HG03378 (cell line): Measurements from ENCODE around the gene LARP4.
"Not testable (repeated sequence)": the region's sequence is repeated elsewhere in the genome, so short reads cannot be mapped to it uniquely, and the experiment has no call there.

Experiments
- ATAC-seq: cut with Tn5 transposase; IDR thresholded peaks from one replicate; pipeline ENCODE4 v1.9.1; 2021; ENCODE audit warnings: mild to moderate bottlenecking, moderate library complexity; ENCODE audit not compliant: unreplicated experiment

LARP4 gene

DNA sequence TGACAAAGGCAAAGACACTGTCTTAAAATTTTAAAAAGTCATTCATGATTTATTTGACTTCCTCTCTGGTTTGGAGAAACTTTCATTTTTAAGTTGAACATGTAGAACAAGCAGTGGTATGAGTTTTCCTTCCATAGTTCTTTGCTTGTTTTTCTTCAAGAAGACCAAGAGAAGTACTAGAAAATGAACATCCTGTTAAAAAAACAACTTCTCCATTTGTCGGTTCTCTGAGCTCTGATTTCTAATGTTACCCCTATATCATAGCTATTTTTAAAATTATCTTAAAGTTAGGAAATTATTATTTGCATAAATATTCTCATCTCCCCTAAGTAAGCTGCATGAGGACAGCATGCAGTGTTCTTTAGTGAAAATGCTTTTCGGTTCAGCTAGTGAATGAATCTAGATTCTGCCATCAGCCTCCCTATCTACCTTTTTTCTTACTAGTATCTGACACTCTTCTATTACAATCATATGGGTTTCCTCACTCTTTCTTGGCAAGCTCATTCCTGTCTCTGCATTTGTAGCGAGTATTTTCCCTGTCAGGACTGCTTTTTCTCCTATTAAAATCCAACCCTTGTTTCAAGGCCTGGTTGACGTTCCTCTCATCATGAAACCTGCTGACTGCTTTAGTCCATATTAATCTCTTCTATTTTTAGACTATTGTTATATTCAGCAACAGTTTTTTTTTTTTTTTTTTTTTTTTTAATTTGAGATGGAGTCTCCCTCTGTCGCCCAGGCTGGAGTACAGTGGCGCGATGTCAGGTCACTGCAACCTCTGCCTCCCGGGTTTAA lies 119.9 kb downstream of the LARP4 start:
- ATAC-seq = no peak

DNA sequence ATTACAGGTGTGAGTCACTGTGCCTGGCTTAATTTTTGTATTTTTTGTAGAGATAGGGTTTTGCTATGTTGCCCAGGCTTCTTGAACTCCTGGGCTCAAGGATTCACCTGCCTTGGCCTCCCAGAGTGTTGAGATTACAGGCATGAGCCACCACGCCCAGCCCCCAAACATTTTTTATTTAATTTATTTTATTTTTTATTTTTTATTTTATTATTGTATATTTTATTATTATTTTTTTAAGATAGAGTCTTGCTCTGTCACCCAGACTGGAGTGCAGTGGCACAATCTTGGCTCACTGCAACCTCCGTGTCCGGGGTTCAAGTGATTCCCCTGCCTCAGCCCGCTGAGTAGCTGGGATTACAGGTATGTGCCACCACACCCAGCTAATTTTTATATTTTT lies 121.1 kb downstream of the LARP4 start:
- not testable (repeated sequence) for ATAC-seq

DNA sequence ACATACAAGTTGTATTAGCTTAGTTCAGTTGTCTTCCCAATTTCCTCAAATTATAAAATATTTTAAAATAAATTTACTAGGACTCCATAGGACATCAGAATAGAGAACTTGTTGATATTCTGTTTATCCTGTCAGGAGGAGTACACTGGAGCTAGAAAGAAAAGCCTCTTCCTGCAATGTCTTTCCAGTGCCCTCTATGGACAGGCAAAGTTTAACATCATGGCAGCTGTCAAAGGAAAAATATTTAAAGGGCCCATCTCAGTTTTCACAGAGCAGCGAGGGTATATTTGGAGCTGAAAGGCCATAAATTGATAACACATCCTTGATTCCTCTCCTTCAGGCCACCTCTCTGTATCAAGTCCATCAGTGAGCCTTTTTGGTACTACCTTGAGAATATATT lies 123.1 kb downstream of the LARP4 start:
- no peak for ATAC-seq

DNA sequence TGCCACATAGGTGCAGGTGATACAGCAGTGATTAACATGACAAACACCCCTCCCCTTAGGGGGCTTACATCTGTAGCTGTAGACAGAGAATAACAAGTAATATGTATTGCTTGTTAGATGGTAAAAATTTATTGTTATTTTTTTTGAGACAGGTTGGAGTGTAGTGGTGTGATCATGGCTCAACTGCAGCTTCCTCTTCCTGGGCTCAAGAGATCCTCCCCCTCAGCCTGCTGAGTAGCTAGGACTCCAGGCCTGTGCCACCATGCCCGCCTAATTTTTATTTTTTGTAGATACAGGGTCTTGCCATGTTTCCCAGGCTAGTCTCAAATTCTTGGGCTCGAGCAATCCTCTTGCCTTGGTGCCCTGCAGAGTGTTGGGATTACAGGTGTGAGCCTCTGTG lies 123.9 kb downstream of the LARP4 start:
- no peak for ATAC-seq

DNA sequence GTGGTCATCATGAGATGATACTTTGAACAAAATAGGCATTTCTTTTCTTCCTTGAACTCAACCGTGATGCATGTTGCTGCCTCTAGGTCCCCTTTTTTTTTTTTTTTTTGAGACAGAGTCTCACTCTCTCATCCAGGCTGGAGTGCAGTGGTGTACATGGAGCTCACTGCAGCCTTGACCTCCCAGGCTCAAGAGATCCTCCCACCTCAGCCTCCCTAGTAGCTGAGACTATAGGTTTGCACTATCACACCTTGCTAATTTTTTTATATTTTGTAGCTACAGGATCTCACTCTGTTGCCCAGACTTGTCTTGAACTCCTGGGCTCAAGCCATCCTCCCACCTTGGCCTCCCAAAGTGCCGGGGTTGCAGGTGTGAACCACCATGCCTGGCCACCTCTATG lies 124.7 kb downstream of the LARP4 start:
- no peak for ATAC-seq

DNA sequence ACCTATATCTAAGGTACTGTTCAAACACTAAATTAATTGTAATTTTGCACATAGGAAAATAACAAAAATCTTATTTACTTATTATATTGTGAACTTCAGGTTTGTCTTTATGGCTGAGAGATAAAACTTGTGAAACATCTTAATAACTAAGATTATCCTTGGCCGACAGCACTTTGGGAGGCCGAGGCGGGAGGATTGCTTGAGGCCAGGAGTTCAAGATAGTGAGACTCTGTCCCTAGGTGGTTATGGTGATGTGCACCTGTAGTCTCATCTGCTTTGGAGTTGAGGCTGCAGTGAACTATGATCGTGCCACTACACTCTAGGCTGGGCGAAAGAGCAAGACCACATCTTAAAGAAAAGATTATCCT lies 126.7 kb downstream of the LARP4 start:
- ATAC-seq = no peak

DNA sequence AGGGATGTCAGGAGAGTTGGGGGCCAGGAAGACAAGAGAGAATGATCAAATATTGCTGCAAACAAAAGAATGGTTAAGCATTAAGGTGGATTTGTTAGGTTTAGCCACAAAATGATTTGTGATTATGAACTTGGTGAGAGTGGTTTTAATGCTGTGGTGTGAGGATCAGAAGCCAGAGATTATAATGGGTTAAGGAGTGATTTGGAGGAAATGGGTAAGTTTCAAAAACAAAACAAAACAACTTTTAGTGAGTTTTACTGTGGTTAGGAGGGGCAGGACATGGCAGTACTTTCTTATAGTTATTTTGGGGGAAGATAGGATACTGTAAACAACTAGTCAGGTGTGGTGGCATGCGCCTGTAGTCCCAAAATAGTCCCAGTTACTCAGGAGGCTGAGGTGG lies 128.1 kb downstream of the LARP4 start:
- no peak for ATAC-seq

DNA sequence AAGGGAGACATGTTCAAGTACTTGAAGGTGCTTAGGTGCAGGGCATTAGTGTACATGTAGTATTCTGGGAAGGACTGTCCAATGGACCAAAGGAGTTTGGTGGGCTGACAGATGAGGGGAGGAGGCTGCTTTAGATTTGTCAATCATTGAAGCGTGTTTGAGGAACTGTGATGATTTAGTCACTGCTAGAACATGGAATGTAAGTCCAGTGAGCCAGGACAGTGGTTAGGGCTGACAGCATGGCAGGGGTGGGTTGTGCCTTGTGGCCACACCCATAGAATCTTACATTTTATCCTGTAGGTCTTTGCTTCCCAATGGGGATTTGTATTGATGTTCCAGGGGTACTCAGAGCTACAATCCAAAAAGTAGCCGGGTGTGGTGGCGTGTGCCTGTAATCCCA lies 128.7 kb downstream of the LARP4 start:
- no peak for ATAC-seq
